ENCODE data around the gene MYH7. TPM values are rescaled to one million over a fixed set of nuclear protein-coding genes. Genes with fewer than 3 reads are reported as not detected.

The MYH7 gene
- total and polyA plus RNA-seq, 8 donors = 0.19 to 6.3 (median 0.40) TPM

- Histone ChIP-seq H3K4me1 (peaks cover 0 to 3% (median 0%) of the 10 kb centered on the region in 3 donors), H3K36me3 (no peaks in the 10 kb centered on the region), H3K4me3 (no peak within 1 kb of the TSS), H3K27me3 (no peaks in the 10 kb centered on the region), H3K9me3 (no peaks in the 10 kb centered on the region), H3K27ac (no peak within 1 kb of the TSS)
- DNase-seq (no peak), ATAC-seq (no peak), FAIRE-seq (no peak)
- WGBS, 2 donors = 67 to 77% methylated on average over 13 of the region's 13 CpGs
- TF ChIP-seq CTCF (IDR thresholded peaks at IDR 0.05) = no peak
- intact Hi-C loops (cut with DNase I) = loop anchor here in 1 of 3 donors (5.0 kb wide), 1 partner anchor 49 kb away; no protein-coding TSS in a partner anchor
Measured at GRCh38 chr14:23376482-23377197, 58.8 kb downstream of the MYH7 start, which contains the start of gene CMTM5. CMTM5 (plus strand) TSS chr14:23377046; CDS start chr14:23377252, 206 bp downstream.

GRCh38 chr14:23375527-23376251 lies 59.8 kb downstream of the MYH7 start:
- Histone ChIP-seq H3K4me1 (peaks cover 0 to 3% (median 0%) of the 10 kb centered on the region in 3 donors), H3K9me3 (no peaks in the 10 kb centered on the region), H3K4me3 (no peak overlapping the region), H3K27ac (no peak overlapping the region), H3K27me3 (no peaks in the 10 kb centered on the region), H3K36me3 (no peaks in the 10 kb centered on the region)
- FAIRE-seq (no peak), ATAC-seq (no peak), DNase-seq (no peak)
- intact Hi-C loops (cut with DNase I) = loop anchor here in 1 of 3 donors (5.0 kb wide), 1 partner anchor 48 kb away; no protein-coding TSS in a partner anchor
- WGBS, 2 donors = 83 to 85% methylated on average over 21 of the region's 21 CpGs
- TF ChIP-seq CTCF (IDR thresholded peaks at IDR 0.05) = no peak

- H3K27me3 ChIP-seq = no peaks in the 10 kb centered on the region
- DNase-seq = no peak
- intact Hi-C loops (cut with DNase I) = loop anchor here in 1 of 3 donors (5.0 kb wide), 1 partner anchor 36 kb away; no protein-coding TSS in a partner anchor
- no peak overlapping the region for H3K27ac ChIP-seq
- no peaks in the 10 kb centered on the region for H3K36me3 ChIP-seq
- no peak overlapping the region for H3K4me3 ChIP-seq
- no peak for ATAC-seq
- H3K4me1 ChIP-seq = no peaks in the 10 kb centered on the region
- 65 to 77% methylated on average over 3 of the region's 3 CpGs for WGBS, 2 donors
- H3K9me3 ChIP-seq = no peaks in the 10 kb centered on the region
- FAIRE-seq = no peak
- no peak for TF ChIP-seq CTCF (IDR thresholded peaks at IDR 0.05)
Measured at GRCh38 chr14:23373041-23373440, 62.4 kb downstream of the MYH7 start.

- Histone ChIP-seq H3K4me3 (no peak within 1 kb of the TSS), H3K9me3 (no peaks in the 10 kb centered on the region), H3K4me1 (no peaks in the 10 kb centered on the region), H3K27ac (no peak within 1 kb of the TSS), H3K27me3 (no peaks in the 10 kb centered on the region), H3K36me3 (no peaks in the 10 kb centered on the region)
- 63 to 70% methylated on average over 2 of the region's 2 CpGs for WGBS, 2 donors
- FAIRE-seq (no peak), ATAC-seq (no peak), DNase-seq (no peak)
- intact Hi-C loops (cut with DNase I) = loop anchor here in 1 of 3 donors (5.0 kb wide), 1 partner anchor 35 kb away; no protein-coding TSS in a partner anchor
- no peak for TF ChIP-seq CTCF (IDR thresholded peaks at IDR 0.05)
Measured at GRCh38 chr14:23372509-23372908, 63.0 kb downstream of the MYH7 start, which contains the start of gene IL25. IL25 (plus strand) TSS chr14:23372809.
